NT2/D1 (cell line): ENCODE measurements around the gene DMWD.

ENCODE experiments used
- SUZ12 ChIP-seq: IDR thresholded peaks from 2 replicates; pipeline ENCODE4 v1.6.1; 2011; ENCODE audit not compliant: insufficient read length, insufficient read depth; ENCODE audit errors: extremely low read depth
- YY1 ChIP-seq: IDR thresholded peaks from 2 replicates; pipeline ENCODE4 v1.6.1; 2011; ENCODE audit not compliant: insufficient read length, insufficient read depth
- ZNF274 ChIP-seq: IDR thresholded peaks from 2 replicates; pipeline ENCODE4 v1.6.1; 2011; ENCODE audit warnings: mild to moderate bottlenecking, low read depth, low read length

- TF ChIP-seq YY1 (no peak), ZNF274 (no peak), SUZ12 (no peak)
Measured at GRCh38 chr19:45823182-45823581, 30.5 kb upstream of the DMWD start.
